Stimulated activated CD4-positive, alpha-beta T cell treated with anti-CD3 and anti-CD28 coated beads, Interleukin-15, amount 100 ng/mL, for 48 hours (primary cell): ENCODE measurements around the gene DSCAML1.
"Not testable (repeated sequence)": the region's sequence is repeated elsewhere in the genome, so short reads cannot be mapped to it uniquely, and the experiment has no call there.

Experiments used
- DNase-seq, 2 donors: peaks; one replicate each; pipeline ENCODE4 v3.0.0-alpha.2; 2020; ENCODE audit warnings: low read depth in 2 of 2

DSCAML1 gene

DNA sequence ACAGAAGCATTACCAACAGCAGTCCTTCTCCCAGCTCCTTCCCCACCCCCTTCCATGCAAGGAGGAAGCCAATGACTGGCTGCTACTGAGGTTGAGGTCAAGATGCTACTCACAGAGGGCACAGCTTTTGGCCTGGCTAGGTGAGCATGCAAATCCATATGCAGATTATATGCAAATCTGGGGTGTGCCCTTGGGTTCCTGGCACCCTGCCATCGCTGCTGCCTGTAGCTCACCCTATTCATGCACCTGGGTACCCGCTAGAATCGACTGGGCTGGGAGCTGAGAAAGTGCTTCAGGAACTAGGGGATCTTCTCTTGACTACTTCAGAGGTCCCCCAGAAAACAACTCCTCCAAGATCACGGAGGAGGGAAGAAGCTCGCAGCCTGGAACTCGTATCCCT, 4.0 kb downstream of the DSCAML1 start:
- DNase-seq: no peak

DNA sequence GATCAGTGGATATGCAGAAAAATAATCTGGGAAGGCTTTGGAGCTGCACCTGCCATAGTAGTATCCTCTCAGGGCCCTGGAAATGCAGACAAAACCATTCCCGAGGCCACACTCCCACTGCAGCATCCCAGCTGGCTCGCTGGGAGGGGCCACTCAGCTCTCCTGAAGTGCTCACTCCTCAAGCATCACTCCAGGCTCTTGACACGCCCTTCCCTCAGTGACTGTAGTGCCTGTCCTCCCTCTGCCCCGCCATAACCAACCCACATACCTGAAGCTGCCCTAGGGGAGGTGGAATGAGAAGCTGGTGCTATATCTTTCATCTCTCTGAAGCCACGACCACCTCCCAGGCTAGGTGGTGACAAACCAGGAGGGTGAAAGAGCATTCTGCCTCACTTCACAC, 4.8 kb downstream of the DSCAML1 start:
- DNase-seq: no peak

- DNase-seq: no peak
These were observed 6.7 kb downstream of the DSCAML1 start for GRCh38 chr11:117790279-117790678.

GRCh38 chr11:117789241-117789640, 7.8 kb downstream of the DSCAML1 start:
- no peak for DNase-seq

DNA sequence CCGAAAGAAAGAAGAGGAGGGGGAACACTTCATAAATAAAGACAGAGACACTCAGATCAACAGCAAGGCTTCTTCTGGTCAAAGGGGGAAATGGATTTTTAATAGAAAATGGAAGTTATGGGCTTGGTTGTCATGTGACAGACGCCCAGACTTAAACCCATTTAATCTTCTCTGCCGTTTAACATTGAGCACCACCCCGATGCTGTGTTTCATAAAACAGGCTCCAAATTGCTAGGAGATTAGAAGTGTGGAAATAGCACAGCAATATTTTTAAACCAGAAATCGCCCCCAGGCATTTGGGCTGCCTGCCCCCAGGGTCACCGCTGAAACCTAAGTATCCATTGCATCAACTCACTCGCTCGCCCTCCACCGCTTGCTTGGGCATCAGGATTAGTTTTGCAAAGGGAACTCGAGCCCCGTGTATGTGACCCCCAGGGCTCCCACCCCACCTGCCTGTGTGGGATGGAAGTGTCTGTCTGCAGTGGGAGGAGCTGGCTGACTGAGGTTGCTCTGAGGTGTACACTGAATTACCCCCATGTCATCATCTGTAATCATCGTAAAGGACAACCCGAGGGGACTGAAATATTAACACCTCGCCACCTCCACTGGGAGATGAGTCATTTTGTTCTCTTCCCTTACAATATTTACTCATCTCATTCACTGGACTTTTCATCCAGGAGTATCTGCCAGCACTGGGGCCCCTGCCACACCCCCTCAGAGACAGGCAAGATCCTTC, 10.7 kb downstream of the DSCAML1 start:
- no peak for DNase-seq

DNA sequence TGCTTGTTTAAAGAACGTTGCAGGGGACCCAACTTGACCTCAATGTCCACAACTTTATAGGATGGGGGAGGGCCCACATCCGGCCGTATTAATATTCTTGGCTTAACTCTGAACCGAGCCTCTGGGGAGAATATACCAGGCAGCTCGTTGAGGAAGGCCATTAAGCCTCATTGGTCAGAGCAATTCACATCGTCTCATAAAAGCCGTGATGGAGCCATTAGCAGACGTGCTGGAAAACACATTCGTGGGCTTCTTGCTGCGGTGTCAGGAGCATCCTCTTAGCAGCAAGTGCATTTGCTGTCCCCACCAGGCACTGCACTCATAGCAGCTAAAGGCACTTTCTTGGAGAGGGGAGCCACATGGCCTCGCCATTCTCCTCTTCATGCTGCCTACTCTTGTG, 14.9 kb downstream of the DSCAML1 start:
- no peak for DNase-seq

GRCh38 chr11:117781627-117782026, 15.4 kb downstream of the DSCAML1 start:
- no peak for DNase-seq

- no peak for DNase-seq
These were observed 16.6 kb downstream of the DSCAML1 start for GRCh38 chr11:117780456-117780855.

DNA sequence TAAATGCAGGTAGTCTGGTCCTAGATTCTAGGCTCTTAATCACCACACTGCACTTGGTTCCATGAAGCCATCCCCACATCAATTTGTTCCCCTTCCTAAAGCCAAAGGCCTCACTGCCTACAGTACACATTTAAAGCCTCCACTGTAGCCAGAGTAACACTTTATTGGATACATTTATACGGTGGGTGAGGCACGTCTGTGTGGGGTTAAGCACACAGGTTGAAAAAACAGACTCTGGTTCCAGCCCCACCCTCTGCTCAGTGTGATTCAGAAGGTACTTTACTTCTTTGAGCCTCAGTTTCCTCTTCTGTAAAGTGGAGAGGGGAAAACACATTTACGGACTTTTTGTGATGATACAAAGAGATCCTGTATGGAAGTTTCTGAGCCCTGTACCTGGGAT, 22.5 kb downstream of the DSCAML1 start:
- no peak for DNase-seq

DNA sequence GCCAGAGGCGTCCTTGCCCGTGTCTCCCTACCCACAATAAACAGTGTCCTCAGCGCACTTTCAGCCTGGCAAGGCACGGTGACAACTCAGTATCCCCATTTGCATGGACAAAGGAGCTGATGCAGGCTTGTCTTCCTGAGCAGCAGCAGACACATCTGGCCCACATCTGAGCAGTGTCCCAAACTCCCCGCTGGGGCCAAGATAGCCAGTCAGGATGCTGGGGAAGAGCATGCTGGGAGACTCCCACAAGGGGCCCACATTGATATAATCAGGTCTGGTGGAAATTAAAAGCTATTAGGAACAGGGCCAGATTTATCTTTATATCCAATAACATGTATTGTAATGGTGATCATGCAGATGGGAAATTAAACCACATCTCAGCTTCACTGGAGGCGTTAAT, 24.7 kb downstream of the DSCAML1 start:
- DNase-seq: no peak

DNA sequence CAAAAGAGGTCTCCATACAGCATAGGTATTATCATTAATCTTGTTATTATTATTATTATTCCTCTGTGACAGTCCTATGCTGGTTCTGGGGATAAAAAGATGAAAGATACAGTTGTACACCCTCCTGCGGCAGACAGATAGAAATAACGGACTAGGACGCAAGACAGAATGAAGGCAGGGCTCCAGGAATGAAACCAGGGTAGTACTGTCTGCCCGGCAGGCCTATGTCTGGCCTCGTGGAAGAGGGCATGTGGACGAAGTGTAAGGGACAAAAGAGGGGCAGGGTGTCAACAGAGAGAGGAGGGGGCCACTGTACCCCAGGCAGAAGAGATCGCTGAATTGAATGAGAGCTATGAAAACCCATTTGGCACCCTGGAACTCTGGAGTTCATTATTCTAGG, 25.2 kb downstream of the DSCAML1 start:
- DNase-seq: no peak

DNA sequence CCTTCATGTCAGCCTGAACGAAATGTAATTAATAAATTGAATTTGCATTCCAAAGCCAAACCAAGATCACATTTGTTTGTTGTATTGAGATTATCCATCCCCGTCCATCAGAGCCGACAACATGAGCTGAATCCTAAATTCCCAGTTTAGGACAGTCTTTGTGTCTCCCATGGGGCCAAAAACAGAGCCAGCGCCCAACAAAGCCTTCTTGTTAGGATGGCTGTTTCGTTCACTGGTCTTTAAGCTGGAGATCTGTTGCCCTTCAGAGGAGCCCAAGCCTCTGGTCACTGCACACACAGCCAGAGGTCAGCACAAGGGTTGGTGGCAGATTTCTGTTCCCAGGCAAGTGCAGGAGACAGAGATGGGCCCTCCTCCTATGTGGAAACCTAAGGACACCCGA, 25.8 kb downstream of the DSCAML1 start:
- no peak for DNase-seq

- no peak for DNase-seq
These were observed 27.0 kb downstream of the DSCAML1 start for GRCh38 chr11:117770061-117770460.

DNA sequence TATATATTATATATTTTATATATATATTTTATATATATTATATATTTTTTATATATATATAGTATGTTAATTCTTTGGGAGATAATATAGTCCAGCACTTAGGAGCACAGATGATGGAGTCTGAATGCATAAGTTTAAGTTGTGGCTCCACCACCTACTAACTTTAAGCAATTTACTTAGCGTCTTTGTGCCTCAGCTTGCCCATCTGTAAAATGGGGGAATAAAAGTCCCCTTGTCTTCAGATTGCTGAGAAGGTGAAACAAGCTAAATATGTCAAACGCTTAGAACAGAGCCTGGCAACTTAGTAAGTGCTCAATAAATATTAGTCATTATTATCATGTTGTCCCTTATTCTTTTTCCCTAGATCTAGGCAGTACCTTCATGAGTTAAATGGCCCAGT, 27.5 kb downstream of the DSCAML1 start:
- DNase-seq: no peak

DNA sequence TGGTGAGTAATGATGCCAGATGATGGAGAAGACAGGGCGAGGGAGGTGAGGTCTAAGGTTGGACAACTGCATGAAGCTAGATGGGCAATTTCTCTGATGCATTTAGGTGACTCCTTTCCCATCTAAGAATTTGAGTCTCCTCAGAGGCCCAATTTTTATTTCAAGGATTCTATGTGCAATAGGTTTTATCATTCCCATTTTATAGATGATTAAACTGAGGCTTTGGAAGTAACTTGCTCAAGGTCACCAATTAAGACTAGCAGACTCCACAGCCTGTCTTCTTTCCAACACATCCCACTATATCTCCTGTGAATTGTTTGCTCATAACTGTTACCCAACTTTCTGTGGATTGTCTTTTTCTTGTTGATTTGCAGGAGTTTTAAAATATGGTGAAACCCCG, 28.5 kb downstream of the DSCAML1 start:
- DNase-seq: no peak

DNA sequence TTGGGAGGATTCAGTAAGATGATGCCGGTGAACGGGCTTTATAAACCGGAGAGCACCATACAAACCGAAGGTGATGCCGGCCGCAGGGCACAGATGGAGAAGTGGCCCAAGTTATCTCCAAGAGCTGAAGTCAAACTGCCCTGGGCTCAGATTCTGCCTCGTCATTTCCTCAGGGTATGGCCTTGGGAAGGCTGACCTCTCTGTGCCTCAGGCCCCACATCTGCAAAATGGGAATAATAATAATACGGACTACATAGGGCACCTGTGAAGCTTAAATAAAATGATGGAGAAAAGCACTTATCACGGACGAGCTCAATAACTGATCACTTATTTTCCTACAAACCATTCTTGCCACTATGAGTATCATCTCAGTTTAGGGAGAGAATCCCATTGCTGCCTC, 29.9 kb downstream of the DSCAML1 start:
- DNase-seq: no peak

DNA sequence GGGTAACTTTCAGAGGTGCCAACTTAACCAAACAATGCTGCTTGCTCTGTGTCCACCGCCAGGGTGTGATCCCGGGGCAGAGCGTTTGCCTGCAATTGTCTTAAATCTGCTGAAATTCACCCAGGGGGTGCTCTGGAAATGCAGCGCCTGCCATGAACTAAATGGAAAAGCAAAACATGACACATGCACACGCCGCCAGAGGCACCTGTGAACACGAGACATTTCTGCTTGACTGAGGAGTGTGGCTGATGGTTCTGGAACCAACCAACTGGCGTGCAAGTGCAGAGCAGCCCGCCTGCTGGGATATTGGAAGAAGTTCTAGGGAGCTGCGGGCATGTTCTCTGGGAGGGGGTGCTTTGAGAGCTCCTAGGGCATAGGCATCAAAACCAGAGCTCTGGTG, 30.4 kb downstream of the DSCAML1 start:
- no peak for DNase-seq

DNA sequence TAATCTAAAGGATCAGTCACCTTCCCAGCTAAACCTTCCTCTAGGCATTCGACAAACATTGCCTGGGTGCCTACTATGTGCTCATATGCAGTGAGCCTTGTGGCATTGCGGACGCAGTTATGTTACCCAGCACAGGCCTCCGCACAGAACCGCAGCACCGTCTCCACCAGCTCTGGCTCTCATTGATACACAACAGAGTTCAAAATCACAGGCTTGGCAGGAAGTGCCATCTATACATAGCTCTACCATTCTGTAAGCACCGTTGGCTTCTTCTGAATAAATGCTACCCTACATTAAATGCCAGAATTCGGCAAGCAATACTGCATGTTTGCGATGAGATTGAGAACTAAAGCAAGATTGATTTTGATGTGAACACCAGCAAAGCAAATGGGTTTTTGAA, 31.0 kb downstream of the DSCAML1 start:
- no peak for DNase-seq

GRCh38 chr11:117765068-117765467, 31.9 kb downstream of the DSCAML1 start:
- no peak for DNase-seq

DNA sequence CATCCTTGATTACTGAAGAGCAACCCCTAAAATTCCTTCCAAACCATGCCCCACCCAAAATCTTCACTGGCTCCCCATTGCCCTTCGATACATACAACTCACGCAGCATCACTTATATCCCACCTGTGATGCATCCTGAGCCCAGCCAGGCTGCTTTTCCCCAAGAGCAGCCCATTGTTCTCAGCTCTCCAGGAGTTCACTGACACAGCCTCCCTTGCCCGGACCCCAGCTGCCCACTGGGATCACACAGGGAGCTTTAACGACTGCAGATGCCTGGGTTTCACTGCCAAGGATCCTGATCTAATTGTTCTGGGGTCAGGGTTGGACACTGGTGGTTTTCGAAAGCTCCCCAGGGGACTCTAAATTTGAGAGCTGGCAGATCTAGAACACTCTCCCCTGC, 33.6 kb downstream of the DSCAML1 start:
- not testable (repeated sequence) for DNase-seq

GRCh38 chr11:117761993-117762392, 35.0 kb downstream of the DSCAML1 start:
- no peak for DNase-seq

DNA sequence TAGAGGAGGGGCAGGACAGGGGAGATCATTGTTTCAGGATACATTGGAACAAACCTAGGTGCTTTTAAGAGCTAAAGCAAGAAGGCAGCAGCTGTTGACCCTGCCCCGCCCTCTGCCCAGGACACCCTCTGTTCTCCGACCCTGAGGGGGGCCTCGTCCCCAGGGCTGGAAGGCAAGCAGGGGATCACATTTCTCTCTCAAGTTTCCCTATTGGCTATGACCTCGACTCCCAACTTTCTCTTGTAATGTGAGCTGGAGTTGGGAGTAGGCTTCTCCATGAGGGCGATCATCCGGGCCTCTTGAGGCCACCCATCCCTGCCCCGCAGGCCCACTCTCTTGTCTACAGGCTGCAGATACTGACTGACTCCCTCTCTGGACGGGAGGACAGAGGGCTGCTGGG, 37.7 kb downstream of the DSCAML1 start:
- no peak for DNase-seq

DNA sequence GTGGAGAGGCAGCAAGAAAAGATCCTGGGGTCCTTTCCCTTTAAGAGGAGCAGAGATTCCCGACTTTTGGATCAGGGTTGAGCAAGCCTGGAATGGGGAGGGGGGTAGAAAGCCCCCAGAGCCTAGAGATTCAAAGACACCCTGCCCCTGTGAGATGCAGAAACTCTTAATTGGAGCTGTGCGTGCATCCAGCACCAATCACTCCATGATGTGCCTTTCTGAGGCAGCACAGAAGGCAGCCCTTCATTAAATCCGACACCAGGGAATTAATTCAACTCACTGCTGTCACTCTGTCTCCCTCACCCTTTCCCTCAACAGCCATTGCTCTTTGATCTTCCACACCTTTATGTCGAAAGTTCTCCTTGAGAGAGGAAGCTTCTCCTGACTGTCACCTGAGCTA, 43.0 kb downstream of the DSCAML1 start:
- no peak for DNase-seq

GRCh38 chr11:117752721-117753237, 44.2 kb downstream of the DSCAML1 start:
- DNase-seq: no peak
